Thyroid gland (tissue), 4 donors: ENCODE measurements around the gene GALE. TPM values are rescaled to one million over a fixed set of nuclear protein-coding genes. Genes with fewer than 3 reads are reported as not detected.
"Not testable (repeated sequence)": the region's sequence is repeated elsewhere in the genome, so short reads cannot be mapped to it uniquely, and the experiment has no call there.

Experiments
- DNase-seq, 2 donors: peaks; one replicate each; pipeline ENCODE4 v3.0.0-alpha.2; 2019
- H3K27ac ChIP-seq, 3 donors: fragments of 200-600 bp; sonication (generic); 1 replicate in 2 of 3; 2 replicates in 1 of 3; pipeline ENCODE4 v1.5.1; 2016 to 2019; ENCODE audit warnings: mild to moderate bottlenecking in 1 of 3, moderate library complexity in 1 of 3
- H3K27me3 ChIP-seq: fragments of 200-600 bp; sonication (generic); one replicate; pipeline ENCODE4 v1.5.1; 2019
- H3K36me3 ChIP-seq, 2 donors: fragments of 200-600 bp; sonication (generic); one replicate each; pipeline ENCODE4 v1.5.1; 2016 to 2019
- H3K4me1 ChIP-seq, 2 donors: fragments of 200-600 bp; sonication (generic); one replicate each; pipeline ENCODE4 v1.5.1; 2017 to 2019
- H3K4me3 ChIP-seq, 3 donors: fragments of 200-600 bp; sonication (generic); replicated peaks in 1 of 3; 1 replicate in 2 of 3; 2 replicates in 1 of 3; pipeline ENCODE4 v1.5.1; 2016; ENCODE audit warnings: mild to moderate bottlenecking in 1 of 3
- H3K9me3 ChIP-seq: fragments of 200-600 bp; sonication (generic); one replicate; pipeline ENCODE4 v1.5.1; 2017
- CTCF ChIP-seq, 6 experiments: fragments of 200-600 bp in 3 of 6; fragments of 450-650 bp in 3 of 6; sonication (generic) in 3 of 6; IDR thresholded peaks; one replicate each; pipeline ENCODE4 v1.5.1; 2016 to 2019; ENCODE audit warnings: antibody characterized with exemption in 6 of 6, mild to moderate bottlenecking in 2 of 6, inconsistent platforms in 1 of 6, moderate library complexity in 1 of 6
- POLR2A ChIP-seq, 2 donors: fragments of 450-650 bp; IDR thresholded peaks; one replicate each; pipeline ENCODE4 v1.6.1; 2017; ENCODE audit warnings: antibody characterized with exemption in 2 of 2, mild to moderate bottlenecking in 2 of 2, moderate library complexity in 1 of 2
- WGBS, 2 donors: methylation state at CpG; one replicate each; pipeline ENCODE4 v1.1.5; 2017; 5-methylcytosine and 5-hydroxymethylcytosine counted together
- intact Hi-C: fragments of 100-400 bp; cut with DNase I; formaldehyde crosslinking; loops from one replicate; pipeline ENCODE4 v1.15.1; 2023
- total RNA-seq, 4 donors: library from RNA; depleted of rRNA; stranded (reverse); fragments of >200 nt; gene quantifications; one replicate each; pipeline ENCODE4 v1.2.3, GENCODE V29; 2016

Gene GALE
- total RNA-seq, 4 donors from 2014 or later: 4.6 to 12.6 (median 8.4) TPM

- Histone ChIP-seq H3K9me3 (no peaks in the 10 kb centered on the region), H3K27me3 (no peaks in the 10 kb centered on the region), H3K36me3 (peaks cover 14 to 23% of the 10 kb centered on the region in 2 donors), H3K4me3 (no peak overlapping the region), H3K4me1 (peaks cover 10% of the 10 kb centered on the region in 2 donors), H3K27ac (no peak overlapping the region)
- DNase-seq: no peak
- intact Hi-C loops: no loop called here
- WGBS, 2 donors: 90 to 96% methylated on average over 3 of the region's 3 CpGs
- TF ChIP-seq CTCF (IDR thresholded peaks at IDR 0.05): no peak
- TF ChIP-seq POLR2A (IDR thresholded peaks at IDR 0.05): no peak
These were observed 12.9 kb downstream of the GALE start for GRCh38 chr1:23787701-23788100.

GRCh38 chr1:23784846-23785245 lies 15.7 kb downstream of the GALE start:
- H3K36me3 ChIP-seq: peaks cover 14 to 23% of the 10 kb centered on the region in 2 donors
- WGBS, 2 donors: 87 to 92% methylated on average over 4 of the region's 4 CpGs

GRCh38 chr1:23783141-23783540 lies 17.4 kb downstream of the GALE start:
- DNase-seq, H3K4me3 ChIP-seq, intact Hi-C loops, H3K4me1 ChIP-seq, H3K27me3 ChIP-seq, H3K9me3 ChIP-seq, H3K27ac ChIP-seq: not testable (repeated sequence)
- peaks cover 14 to 23% of the 10 kb centered on the region in 2 donors for H3K36me3 ChIP-seq
- 92 to 95% methylated on average over 11 of the region's 11 CpGs for WGBS, 2 donors

More at GRCh38 chr1:23784846-23785245, 15.7 kb downstream of the GALE start:
- intact Hi-C loops: no loop called here
- Histone ChIP-seq H3K4me3 (no peak overlapping the region), H3K9me3 (no peaks in the 10 kb centered on the region), H3K27me3 (no peaks in the 10 kb centered on the region), H3K27ac (no peak overlapping the region), H3K4me1 (no peaks in the 10 kb centered on the region)
- DNase-seq: no peak
- TF ChIP-seq POLR2A (IDR thresholded peaks at IDR 0.05) (no peak), CTCF (IDR thresholded peaks at IDR 0.05) (no peak)

- H3K27ac ChIP-seq: no peak overlapping the region
- intact Hi-C loops: loop anchor here (10.0 kb wide), 1 partner anchor 85 kb away; the partner anchor contains the start of gene FUCA1
- H3K4me1 ChIP-seq: peaks cover 16 to 22% of the 10 kb centered on the region in 2 donors
- no peaks in the 10 kb centered on the region for H3K9me3 ChIP-seq
- WGBS, 2 donors: 80 to 86% methylated on average over 3 of the region's 3 CpGs
- no peaks in the 10 kb centered on the region for H3K27me3 ChIP-seq
- peaks cover 2 to 3% of the 10 kb centered on the region in 2 donors for H3K36me3 ChIP-seq
- no peak overlapping the region for H3K4me3 ChIP-seq
- no peak for DNase-seq
- TF ChIP-seq POLR2A (IDR thresholded peaks at IDR 0.05) (no peak), CTCF (IDR thresholded peaks at IDR 0.05) (no peak)
These were observed 20.7 kb downstream of the GALE start for GRCh38 chr1:23779826-23780371.

GRCh38 chr1:23777979-23778814 lies 22.4 kb downstream of the GALE start, which contains the start of gene PITHD1:
Gene PITHD1, plus strand, starts transcription at chr1:23778418. Its CDS starts 98 bp downstream, at chr1:23778516.
- intact Hi-C loops: loop anchor here (10.0 kb wide), 1 partner anchor 87 kb away; the partner anchor contains the start of gene FUCA1
- peaks cover 28 to 39% of the 10 kb centered on the region in 2 donors for H3K4me1 ChIP-seq
- H3K36me3 ChIP-seq: no peaks in the 10 kb centered on the region
- H3K4me3 ChIP-seq: peak within 1 kb of the TSS; percentile 33 to 99 (median 90)
- DNase-seq: peak; percentile 75 to 76
- WGBS, 2 donors: 0 to 1% methylated on average over 16 to 32 of the region's 91 CpGs
- H3K27me3 ChIP-seq: no peaks in the 10 kb centered on the region
- TF ChIP-seq POLR2A (IDR thresholded peaks at IDR 0.05) (peak; percentile 12 to 89), CTCF (IDR thresholded peaks at IDR 0.05) (no peak)
- peak within 1 kb of the TSS; percentile 76 to 92 (median 79) for H3K27ac ChIP-seq
- H3K9me3 ChIP-seq: no peaks in the 10 kb centered on the region
